PFSK-1 (cell line): ENCODE measurements around the gene ZNF564.

Experiments
- FOXP2 ChIP-seq: optimal IDR thresholded peaks from 2 replicates; pipeline ENCODE3; 2011; ENCODE audit warnings: borderline replicate concordance, control low read depth, inconsistent platforms; ENCODE audit not compliant: insufficient read depth; ENCODE audit errors: extremely low read length, extremely low read depth
- POLR2AphosphoS5 ChIP-seq: IDR thresholded peaks from 2 replicates; pipeline ENCODE4 v1.6.1; 2012; ENCODE audit warnings: low read depth, mild to moderate bottlenecking, control low read depth, low read length, moderate library complexity
- SIN3A ChIP-seq: IDR thresholded peaks from 2 replicates; pipeline ENCODE4 v1.6.1; 2012; ENCODE audit warnings: mild to moderate bottlenecking, low read length, moderate library complexity, borderline replicate concordance; ENCODE audit not compliant: insufficient read depth
- TAF1 ChIP-seq: IDR thresholded peaks from 2 replicates; pipeline ENCODE4 v1.6.1; 2012; ENCODE audit warnings: low read length, control low read depth, borderline replicate concordance; ENCODE audit not compliant: insufficient read depth
- TF ChIP-seq, protein P1 (sequence below), 2 experiments: IDR thresholded peaks; 2 replicates each; pipeline versions ENCODE4 v1.6.1 to v1.8.0; 2011 to 2012; ENCODE audit warnings: low read depth in 2 of 2, low read length in 2 of 2, control low read depth in 1 of 2, inconsistent platforms in 1 of 2, mild to moderate bottlenecking in 1 of 2, moderate library complexity in 1 of 2; ENCODE audit not compliant: insufficient read depth in 1 of 2

The ZNF564 gene

DNA sequence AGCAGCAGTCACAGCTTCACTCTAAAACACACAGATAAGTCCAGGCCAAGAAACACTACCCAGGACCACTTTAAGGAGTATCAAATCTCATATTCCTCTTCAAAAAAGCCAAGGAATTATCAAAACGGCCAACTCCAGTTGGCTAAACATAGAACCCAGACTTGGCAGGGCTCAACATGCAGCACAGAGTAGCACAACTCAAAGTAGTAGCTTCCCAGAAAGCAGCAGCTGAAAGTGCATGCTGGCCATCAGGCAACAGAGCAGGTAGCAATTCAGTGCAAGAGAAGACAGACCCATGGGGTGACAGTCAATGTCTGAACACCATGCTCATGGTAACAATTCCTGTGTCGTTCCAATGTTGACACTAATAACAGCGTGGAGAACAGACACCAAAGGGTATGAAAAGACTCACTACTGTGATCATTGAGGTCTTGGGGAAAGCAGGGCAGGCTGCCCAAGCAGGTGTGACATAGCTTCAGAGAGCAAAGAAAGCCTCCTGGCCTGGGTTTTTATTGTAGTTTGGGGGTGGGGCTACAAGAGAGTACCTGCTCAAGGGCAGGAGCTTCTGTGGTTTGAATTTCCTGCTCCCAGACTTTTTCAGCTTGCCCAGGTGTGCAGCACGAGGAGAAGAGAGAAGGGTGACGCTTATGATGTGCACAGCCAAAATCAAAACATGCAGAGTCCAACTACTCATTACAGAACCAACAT lies 72.9 kb downstream of the ZNF564 start:
- no peak for TF ChIP-seq FOXP2
- TF ChIP-seq TAF1, result no peak
- no peak for TF ChIP-seq POLR2AphosphoS5
- TF ChIP-seq SIN3A, result no peak
- TF ChIP-seq, protein P1, sequence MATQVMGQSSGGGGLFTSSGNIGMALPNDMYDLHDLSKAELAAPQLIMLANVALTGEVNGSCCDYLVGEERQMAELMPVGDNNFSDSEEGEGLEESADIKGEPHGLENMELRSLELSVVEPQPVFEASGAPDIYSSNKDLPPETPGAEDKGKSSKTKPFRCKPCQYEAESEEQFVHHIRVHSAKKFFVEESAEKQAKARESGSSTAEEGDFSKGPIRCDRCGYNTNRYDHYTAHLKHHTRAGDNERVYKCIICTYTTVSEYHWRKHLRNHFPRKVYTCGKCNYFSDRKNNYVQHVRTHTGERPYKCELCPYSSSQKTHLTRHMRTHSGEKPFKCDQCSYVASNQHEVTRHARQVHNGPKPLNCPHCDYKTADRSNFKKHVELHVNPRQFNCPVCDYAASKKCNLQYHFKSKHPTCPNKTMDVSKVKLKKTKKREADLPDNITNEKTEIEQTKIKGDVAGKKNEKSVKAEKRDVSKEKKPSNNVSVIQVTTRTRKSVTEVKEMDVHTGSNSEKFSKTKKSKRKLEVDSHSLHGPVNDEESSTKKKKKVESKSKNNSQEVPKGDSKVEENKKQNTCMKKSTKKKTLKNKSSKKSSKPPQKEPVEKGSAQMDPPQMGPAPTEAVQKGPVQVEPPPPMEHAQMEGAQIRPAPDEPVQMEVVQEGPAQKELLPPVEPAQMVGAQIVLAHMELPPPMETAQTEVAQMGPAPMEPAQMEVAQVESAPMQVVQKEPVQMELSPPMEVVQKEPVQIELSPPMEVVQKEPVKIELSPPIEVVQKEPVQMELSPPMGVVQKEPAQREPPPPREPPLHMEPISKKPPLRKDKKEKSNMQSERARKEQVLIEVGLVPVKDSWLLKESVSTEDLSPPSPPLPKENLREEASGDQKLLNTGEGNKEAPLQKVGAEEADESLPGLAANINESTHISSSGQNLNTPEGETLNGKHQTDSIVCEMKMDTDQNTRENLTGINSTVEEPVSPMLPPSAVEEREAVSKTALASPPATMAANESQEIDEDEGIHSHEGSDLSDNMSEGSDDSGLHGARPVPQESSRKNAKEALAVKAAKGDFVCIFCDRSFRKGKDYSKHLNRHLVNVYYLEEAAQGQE (IDR thresholded peaks at IDR 0.05; ENCODE audit: insufficient read depth in 1 of 2, low read depth in 2 of 2, low read length in 2 of 2), result no peak
